ENCODE measurements around the gene AQP1. TPM values are rescaled to one million over a fixed set of nuclear protein-coding genes. Genes with fewer than 3 reads are reported as not detected.
A peak's percentile ranks its signal among the peaks of the same experiment; 100 is the strongest.

AQP1 gene
- total and polyA plus RNA-seq, 2 of the 8 experiments (the other 6 are each of a cell fraction or from before 2014, with no cell fraction given): 0.18 to 0.19 TPM

- no peaks in the 10 kb centered on the region for H4K20me1 ChIP-seq (replicated peaks in 1 of 2; ENCODE audit: control insufficient read depth in 1 of 2, insufficient read depth in 2 of 2, low read length in 2 of 2)
- H3K4ac ChIP-seq (replicated peaks; ENCODE audit: insufficient read length, low read depth, low read length): no peak overlapping the region
- 0 out of 2 replicates have a peak overlapping the region, but pooled peaks have one; percentile 21 for H2BK20ac ChIP-seq (ENCODE audit: low read length)
- TF ChIP-seq TAF1 (IDR thresholded peaks at IDR 0.05; ENCODE audit: low read depth, low read length) (no peak), JUND (IDR thresholded peaks at IDR 0.05; ENCODE audit: low read length) (no peak), MAX (IDR thresholded peaks at IDR 0.05) (peak; percentile 48; the same call in 1 of the 2 replicates), SP4 (IDR thresholded peaks at IDR 0.05; ENCODE audit: low read length) (no peak), TEAD4 (IDR thresholded peaks at IDR 0.05; ENCODE audit: low read depth, low read length) (peak; percentile 79), EZH2 (IDR thresholded peaks at IDR 0.05; ENCODE audit: low read depth, low read length, severe bottlenecking) (no peak), TCF12 (IDR thresholded peaks at IDR 0.05; ENCODE audit: low read depth, low read length) (no peak), E2F6 (IDR thresholded peaks at IDR 0.05) (peak; percentile 58; the same call in 1 of the 2 replicates)
- H3K27ac ChIP-seq (ENCODE audit: low read depth, low read length): no peak overlapping the region
- H2AFZ ChIP-seq (ENCODE audit: low read length): no peak overlapping the region
- no peaks in the 10 kb centered on the region for H3K23me2 ChIP-seq (ENCODE audit: low read depth, low read length)
- DNase-seq (ENCODE audit: low read depth in 1 of 2, low spot score in 2 of 2): no peak
- H3K14ac ChIP-seq (ENCODE audit: insufficient read length): no peak overlapping the region
- no peak overlapping the region; the same call in 1 of the 2 replicates for H2BK12ac ChIP-seq (ENCODE audit: low read depth, low read length)
- no peak overlapping the region for H3K4me2 ChIP-seq (ENCODE audit: insufficient read depth in 1 of 2, low read depth in 2 of 2, low read length in 2 of 2)
- no peaks in the 10 kb centered on the region for H3K27me3 ChIP-seq (replicated peaks in 1 of 4; ENCODE audit: control insufficient read depth in 3 of 4, extremely low read depth in 1 of 4, insufficient read depth in 3 of 4, low read length in 3 of 4)
- CTCF ChIA-PET (ENCODE audit: partially characterized antibody): interaction anchor here (0.7 to 2.2 kb wide), 5 partner anchors 15 to 94 kb away, joined by 3 to 7 read pairs (median 5); no protein-coding TSS in a partner anchor
- H2BK5ac ChIP-seq (ENCODE audit: low read depth, low read length): no peak overlapping the region
- H3K4me3 ChIP-seq (ENCODE audit: extremely low read depth in 1 of 4, insufficient read depth in 2 of 4, low read depth in 3 of 4, low read length in 4 of 4): no peak overlapping the region
- no peak overlapping the region; a peak in 1 of 7 replicates for H3K9ac ChIP-seq (replicated peaks in 1 of 4; ENCODE audit: extremely low read depth in 1 of 4, low read depth in 3 of 4, low read length in 3 of 4)
- no peak for FAIRE-seq
- WGBS, 2 experiments (ENCODE audit: extremely low coverage in 1 of 2, insufficient coverage in 1 of 2, insufficient read length in 1 of 2, insufficient replicate concordance in 2 of 2, low coverage in 1 of 2, low lambda C conversion rate in 2 of 2, missing lambda C conversion rate in 1 of 2): 80% methylated on average over 9 of the region's 9 CpGs; no CpG with 5 or more reads in 1 of the 2 experiments
- 0 out of 2 replicates have a peak overlapping the region, but pooled peaks have one; percentile 63 for H3K18ac ChIP-seq (ENCODE audit: extremely low read depth, low read length)
- no peaks in the 10 kb centered on the region for H3K36me3 ChIP-seq (ENCODE audit: control insufficient read depth in 2 of 4, insufficient read depth in 4 of 4, low read length in 3 of 4)
- H4K91ac ChIP-seq (replicated peaks; ENCODE audit: insufficient read length, low read length): no peak overlapping the region
- H4K8ac ChIP-seq (ENCODE audit: extremely low read depth, insufficient read depth, low read length): no peak overlapping the region; the same call in 1 of the 2 replicates
- H2AK5ac ChIP-seq (ENCODE audit: low read depth, low read length): no peak overlapping the region
- H4K5ac ChIP-seq (ENCODE audit: insufficient read length, low read depth, low read length): no peak overlapping the region
- no peaks in the 10 kb centered on the region for H3K79me2 ChIP-seq (ENCODE audit: control insufficient read depth in 1 of 2, insufficient read depth in 2 of 2, low read length in 2 of 2)
- H3K23ac ChIP-seq (ENCODE audit: insufficient read length): no peak overlapping the region
- no peak overlapping the region for H3K56ac ChIP-seq (replicated peaks; ENCODE audit: insufficient read length, low read depth, low read length)
- H3K4me1 ChIP-seq (replicated peaks in 1 of 4; ENCODE audit: control insufficient read depth in 3 of 4, insufficient read depth in 4 of 4, low read length in 3 of 4): peaks cover 0 to 27% (median 12%) of the 10 kb centered on the region in 4 experiments; a peak in 6 of 7 replicates
- H2BK15ac ChIP-seq (ENCODE audit: low read length): no peak overlapping the region
- no peak overlapping the region for H2BK120ac ChIP-seq (replicated peaks; ENCODE audit: low read depth, low read length)
- no peaks in the 10 kb centered on the region for H3K9me3 ChIP-seq (ENCODE audit: insufficient read depth in 2 of 2, low read depth in 1 of 2, low read length in 1 of 2)
- POLR2A ChIA-PET (ENCODE audit: partially characterized antibody): interaction anchor here (0.6 kb wide), 1 partner anchor 71 kb away, joined by 3 read pairs; no protein-coding TSS in a partner anchor
- no peaks in the 10 kb centered on the region for H3K79me1 ChIP-seq (ENCODE audit: low read depth, low read length)
Measured at GRCh38 chr7:30877015-30877769, 34.5 kb upstream of the AQP1 start.
